ENCODE measurements around the gene TACC2. TPM values are rescaled to one million over a fixed set of nuclear protein-coding genes. Genes with fewer than 3 reads are reported as not detected.
A peak's percentile ranks its signal among the peaks of the same experiment; 100 is the strongest.

Gene TACC2
- polyA plus RNA-seq, 4 donors: 27.9 to 58.2 (median 44.1) TPM

GRCh38 chr10:122207596-122207995 lies 218.6 kb downstream of the TACC2 start:
- DNase-seq (ENCODE audit: low read depth in 4 of 4, low spot score in 3 of 4): peak; percentile 39 to 57 (median 40)

GRCh38 chr10:122208571-122209430 lies 219.8 kb downstream of the TACC2 start:
- no peak for DNase-seq (ENCODE audit: low read depth in 4 of 4, low spot score in 3 of 4)

GRCh38 chr10:122210481-122211265 lies 221.7 kb downstream of the TACC2 start:
- DNase-seq (ENCODE audit: low read depth in 4 of 4, low spot score in 3 of 4): no peak

GRCh38 chr10:122213364-122213763 lies 224.4 kb downstream of the TACC2 start:
- no peak for DNase-seq (ENCODE audit: low read depth in 4 of 4, low spot score in 3 of 4)

DNA sequence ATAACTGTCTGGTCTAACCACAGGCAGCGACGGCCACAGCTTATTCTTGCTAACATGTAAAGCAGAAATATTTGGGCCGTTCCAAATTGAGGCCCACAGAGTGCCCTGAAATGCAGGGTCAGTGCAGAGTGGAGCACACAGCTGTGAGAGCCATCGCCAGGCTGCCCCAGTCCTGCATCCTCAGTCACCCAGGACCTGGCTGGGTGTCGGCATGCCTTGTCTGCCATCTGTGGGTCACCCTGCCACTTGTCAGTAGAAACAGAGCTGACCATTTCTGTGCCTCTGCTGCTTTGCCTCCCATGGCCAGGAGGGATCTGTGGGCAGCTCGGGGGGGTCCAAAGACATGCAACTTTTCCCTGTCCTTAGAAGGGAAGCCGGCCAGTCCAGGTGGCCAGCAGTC lies 224.8 kb downstream of the TACC2 start:
- no peak for DNase-seq (ENCODE audit: low read depth in 4 of 4, low spot score in 3 of 4)

DNA sequence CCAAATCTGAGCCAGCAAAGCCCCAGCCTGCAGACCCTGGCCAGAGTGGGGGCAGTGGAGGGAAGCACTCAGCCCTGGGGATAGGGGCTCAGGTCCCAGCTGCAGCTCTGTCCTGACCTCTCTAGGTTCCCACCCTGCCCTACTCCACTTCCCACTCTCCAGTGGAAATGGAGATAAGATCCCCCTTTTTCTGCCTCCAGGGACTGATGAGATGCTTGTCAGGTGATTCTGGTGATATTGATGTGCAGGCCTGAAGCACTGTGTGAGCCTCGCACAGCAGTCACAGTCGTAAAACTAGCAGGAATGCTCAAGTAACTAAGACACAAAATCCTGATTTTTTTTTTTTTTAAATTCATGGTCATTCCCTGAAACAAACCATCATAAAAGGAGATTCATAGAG lies 227.1 kb downstream of the TACC2 start:
- no peak for DNase-seq (ENCODE audit: low read depth in 4 of 4, low spot score in 3 of 4)

GRCh38 chr10:122219340-122219739 lies 230.4 kb downstream of the TACC2 start:
- no peak for DNase-seq (ENCODE audit: low read depth in 4 of 4, low spot score in 3 of 4)

- no peak for DNase-seq (ENCODE audit: low read depth in 4 of 4, low spot score in 3 of 4)
These were observed 231.8 kb downstream of the TACC2 start for GRCh38 chr10:122220736-122221135.

GRCh38 chr10:122221958-122222357 lies 233.0 kb downstream of the TACC2 start:
- no peak for DNase-seq (ENCODE audit: low read depth in 4 of 4, low spot score in 3 of 4)

- DNase-seq (ENCODE audit: low read depth in 4 of 4, low spot score in 3 of 4): no peak
These were observed 233.7 kb downstream of the TACC2 start for GRCh38 chr10:122222638-122223037.

DNA sequence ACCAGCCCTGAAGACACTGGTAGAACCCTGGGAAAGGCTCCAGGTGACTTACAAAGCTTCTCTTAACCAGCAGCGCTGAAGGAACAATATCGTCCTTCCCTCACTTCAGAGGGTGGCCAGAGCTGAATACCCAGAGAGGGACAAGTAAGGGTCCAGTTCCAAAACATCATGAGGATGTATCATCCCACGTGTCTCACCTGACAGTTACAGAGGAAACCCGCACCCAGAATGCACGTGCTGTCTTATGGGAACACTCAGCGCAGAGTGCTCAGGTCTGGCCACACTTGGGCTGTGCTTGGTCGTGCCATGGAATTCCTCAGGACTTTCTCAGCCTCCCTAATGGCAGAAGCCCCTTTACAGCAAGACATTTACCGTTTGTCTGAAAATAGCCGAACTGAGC lies 235.2 kb downstream of the TACC2 start:
- no peak for DNase-seq (ENCODE audit: low read depth in 4 of 4, low spot score in 3 of 4)

DNA sequence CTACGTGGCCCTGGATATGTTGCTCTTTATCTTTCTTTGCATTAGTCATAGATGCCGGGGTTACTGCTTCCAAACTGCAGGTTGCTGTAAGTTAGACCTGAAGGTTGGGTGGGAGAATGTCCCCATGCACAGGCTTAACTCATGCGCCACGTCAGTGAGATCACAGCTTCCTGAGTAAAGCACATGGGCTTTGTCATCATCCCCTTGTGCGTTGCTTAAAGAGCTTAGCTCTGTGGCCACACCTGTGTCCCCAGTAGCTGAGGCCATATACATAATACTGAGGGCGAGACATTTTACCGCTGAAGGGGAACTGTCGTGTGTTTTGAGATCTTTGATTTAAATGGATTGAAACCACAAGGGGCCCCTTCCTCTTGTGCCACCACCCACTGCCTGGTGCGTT lies 236.4 kb downstream of the TACC2 start:
- DNase-seq (ENCODE audit: low read depth in 4 of 4, low spot score in 3 of 4): no peak

GRCh38 chr10:122227754-122228153 lies 238.8 kb downstream of the TACC2 start:
- no peak for DNase-seq (ENCODE audit: low read depth in 4 of 4, low spot score in 3 of 4)

GRCh38 chr10:122229666-122230065 lies 240.7 kb downstream of the TACC2 start:
- DNase-seq (ENCODE audit: low read depth in 4 of 4, low spot score in 3 of 4): no peak

GRCh38 chr10:122230222-122230621 lies 241.3 kb downstream of the TACC2 start:
- no peak for DNase-seq (ENCODE audit: low read depth in 4 of 4, low spot score in 3 of 4)

- peak in 2 of 4 donors; percentile 24 to 39 for DNase-seq (ENCODE audit: low read depth in 4 of 4, low spot score in 3 of 4)
These were observed 243.8 kb downstream of the TACC2 start for GRCh38 chr10:122232769-122233168.

GRCh38 chr10:122233857-122234348 lies 244.9 kb downstream of the TACC2 start:
- DNase-seq (ENCODE audit: low read depth in 4 of 4, low spot score in 3 of 4): no peak

DNA sequence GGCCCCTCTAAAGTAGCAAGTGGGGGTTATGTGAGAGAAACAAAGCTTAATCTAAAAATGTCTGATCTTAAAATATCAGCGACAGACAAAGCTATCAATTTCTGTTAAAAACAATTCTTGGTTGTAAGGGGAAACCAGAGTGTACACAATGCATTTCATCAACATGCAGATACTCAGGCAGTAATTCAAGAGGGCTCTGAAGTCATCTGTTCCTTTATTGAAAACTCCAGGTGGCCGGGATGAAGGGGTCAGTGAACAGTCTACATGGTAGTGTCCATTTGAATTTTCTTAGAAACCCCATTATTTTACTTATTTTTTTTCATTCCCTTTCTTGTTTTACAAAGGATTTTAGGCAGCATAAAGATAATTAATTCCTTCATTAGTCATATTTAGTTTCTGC lies 245.5 kb downstream of the TACC2 start:
- DNase-seq (ENCODE audit: low read depth in 4 of 4, low spot score in 3 of 4): peak in 1 of 4 donors; percentile 45

DNA sequence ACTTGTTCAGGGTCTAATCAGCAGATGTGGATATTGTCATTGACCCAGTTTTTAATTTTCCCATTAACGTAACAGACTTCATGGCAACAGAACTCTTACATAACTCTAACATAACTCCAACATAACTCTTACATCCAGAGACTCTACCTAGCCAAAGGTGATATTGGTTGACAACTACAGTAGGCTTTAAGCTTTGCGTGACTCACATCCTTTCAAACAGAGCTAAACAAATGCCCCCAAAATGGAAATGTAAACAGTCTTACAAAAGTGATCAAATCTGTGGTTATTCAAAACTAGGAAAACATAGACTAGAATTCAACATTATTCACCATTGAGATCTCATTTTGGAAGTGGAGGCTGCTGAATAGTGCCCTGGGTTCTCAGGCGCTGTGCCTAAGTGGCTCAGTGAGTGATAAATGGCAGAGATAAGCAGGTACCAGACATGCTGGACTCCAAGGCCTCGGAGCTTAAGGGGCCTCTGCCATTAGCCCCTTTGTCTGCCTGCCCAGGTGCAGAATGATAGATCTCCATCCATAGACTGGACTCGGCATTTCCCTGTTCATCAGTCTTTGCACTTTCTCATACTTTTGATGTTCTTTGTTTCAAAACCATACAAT lies 247.8 kb downstream of the TACC2 start:
- DNase-seq (ENCODE audit: low read depth in 4 of 4, low spot score in 3 of 4): no peak

DNA sequence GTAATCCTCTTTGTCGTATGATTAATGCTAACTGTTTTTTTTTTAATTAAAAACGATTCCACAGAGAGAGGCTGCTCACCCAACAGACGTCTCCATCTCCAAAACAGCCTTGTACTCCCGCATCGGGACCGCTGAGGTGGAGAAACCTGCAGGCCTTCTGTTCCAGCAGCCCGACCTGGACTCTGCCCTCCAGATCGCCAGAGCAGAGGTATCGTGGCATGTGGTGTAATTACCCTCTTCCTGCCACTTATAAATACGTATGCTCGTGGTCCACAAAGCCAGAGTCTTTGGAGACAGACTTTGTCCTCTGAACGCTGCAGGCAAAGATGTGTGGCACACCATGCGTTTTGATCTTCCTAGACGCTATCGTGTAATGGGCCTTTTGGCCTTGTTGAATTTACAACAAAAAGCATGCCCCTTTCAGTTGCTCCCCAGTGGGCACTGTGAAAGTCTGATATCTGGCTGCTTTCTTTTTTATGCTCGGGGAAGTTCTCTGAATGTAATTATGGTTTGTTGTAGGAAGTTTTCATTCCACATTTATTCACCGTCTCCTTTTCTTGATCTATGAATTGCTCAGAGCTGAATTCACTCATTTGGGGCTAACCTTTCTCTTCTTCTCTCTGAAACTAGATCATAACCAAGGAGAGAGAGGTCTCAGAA lies 248.5 kb downstream of the TACC2 start:
- DNase-seq (ENCODE audit: low read depth in 4 of 4, low spot score in 3 of 4): no peak

Data from left renal pelvis (tissue), 4 donors.